Measurements from ENCODE around the gene EFNB2. TPM values are rescaled to one million over a fixed set of nuclear protein-coding genes. Genes with fewer than 3 reads are reported as not detected.

The EFNB2 gene
- total RNA-seq, 1 donor from 2014 or later: 25.6 TPM

DNA sequence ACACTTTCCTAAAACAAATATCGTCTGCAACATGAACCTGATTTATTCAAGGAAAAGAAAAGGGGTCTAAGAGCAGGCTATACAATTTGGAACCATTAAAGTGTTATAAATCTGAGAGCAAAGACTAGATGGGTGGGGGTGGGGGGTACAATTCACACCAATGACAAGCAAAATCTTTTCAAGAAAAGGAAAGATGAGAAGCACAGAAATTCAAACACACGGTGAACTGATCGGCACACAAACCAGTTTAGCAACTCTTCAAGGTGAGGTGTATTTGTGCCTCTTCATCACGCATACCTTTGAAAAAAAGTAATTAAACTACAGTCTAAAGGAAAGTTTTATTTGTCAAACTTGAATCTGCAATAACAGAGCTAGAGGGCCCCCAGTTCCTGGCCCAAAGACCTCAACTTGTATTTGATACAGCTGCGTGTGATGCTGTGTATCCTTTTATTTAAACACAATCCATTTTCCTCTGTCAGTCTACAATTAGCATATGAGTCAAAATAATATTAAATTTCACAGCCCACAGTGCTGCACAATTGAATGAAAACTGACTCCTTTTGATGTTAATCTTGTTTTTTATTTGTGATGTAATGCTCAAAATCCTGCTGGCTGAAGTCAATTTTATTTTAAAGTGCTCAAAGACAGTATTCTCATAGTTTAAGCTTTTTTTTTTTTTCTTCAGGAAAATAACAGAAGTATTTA lies 14.2 kb downstream of the EFNB2 start:
- TF ChIP-seq, protein P1, sequence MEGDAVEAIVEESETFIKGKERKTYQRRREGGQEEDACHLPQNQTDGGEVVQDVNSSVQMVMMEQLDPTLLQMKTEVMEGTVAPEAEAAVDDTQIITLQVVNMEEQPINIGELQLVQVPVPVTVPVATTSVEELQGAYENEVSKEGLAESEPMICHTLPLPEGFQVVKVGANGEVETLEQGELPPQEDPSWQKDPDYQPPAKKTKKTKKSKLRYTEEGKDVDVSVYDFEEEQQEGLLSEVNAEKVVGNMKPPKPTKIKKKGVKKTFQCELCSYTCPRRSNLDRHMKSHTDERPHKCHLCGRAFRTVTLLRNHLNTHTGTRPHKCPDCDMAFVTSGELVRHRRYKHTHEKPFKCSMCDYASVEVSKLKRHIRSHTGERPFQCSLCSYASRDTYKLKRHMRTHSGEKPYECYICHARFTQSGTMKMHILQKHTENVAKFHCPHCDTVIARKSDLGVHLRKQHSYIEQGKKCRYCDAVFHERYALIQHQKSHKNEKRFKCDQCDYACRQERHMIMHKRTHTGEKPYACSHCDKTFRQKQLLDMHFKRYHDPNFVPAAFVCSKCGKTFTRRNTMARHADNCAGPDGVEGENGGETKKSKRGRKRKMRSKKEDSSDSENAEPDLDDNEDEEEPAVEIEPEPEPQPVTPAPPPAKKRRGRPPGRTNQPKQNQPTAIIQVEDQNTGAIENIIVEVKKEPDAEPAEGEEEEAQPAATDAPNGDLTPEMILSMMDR (conservative IDR thresholded peaks at IDR 0.05; ENCODE audit: low read depth, low read length): no peak
- no peak overlapping the region for H3K4me3 ChIP-seq (ENCODE audit: low read depth, low read length)
- DNase-seq (ENCODE audit: low read depth): no peak

DNA sequence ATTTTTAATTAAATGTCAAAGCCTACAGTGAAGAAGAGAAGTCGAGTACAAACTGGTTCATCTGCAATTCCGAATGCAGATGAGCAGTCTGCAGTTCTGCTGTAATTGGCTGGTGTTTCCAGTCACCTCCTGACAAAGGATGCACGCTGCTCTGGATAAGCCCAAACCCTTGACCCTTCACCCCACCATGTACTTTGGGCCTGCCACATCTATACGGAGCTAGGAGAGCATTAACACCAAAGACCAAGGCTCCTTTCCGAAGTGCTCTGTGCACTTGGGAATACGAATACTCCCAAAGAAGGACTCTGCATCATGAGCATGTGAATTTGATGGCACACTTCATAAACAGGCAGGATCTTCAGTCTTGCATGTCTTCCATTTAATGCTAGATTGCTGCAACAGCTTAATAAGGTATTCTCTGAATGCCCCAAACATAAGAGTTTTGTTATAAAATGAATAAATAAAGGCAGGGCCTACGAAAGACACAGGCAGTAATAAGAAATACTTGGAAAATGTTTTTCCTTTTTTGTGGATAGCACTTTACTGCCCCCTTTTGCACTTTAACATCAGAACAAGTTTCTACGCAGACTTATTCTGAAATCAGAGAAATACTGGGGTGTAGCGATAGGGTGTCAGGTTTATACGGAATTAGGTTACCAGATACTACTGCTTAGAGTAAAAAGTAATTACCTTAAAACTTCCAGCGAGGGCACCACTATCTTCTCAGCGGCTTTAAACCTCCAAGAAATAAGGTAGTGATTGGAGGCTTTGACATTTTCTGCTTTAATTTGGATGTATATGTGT lies 15.0 kb downstream of the EFNB2 start:
- TF ChIP-seq, protein P1 (conservative IDR thresholded peaks at IDR 0.05; ENCODE audit: low read depth, low read length): peak; percentile 56
- H3K4me3 ChIP-seq (ENCODE audit: low read depth, low read length): no peak overlapping the region
- DNase-seq (ENCODE audit: low read depth): no peak

DNA sequence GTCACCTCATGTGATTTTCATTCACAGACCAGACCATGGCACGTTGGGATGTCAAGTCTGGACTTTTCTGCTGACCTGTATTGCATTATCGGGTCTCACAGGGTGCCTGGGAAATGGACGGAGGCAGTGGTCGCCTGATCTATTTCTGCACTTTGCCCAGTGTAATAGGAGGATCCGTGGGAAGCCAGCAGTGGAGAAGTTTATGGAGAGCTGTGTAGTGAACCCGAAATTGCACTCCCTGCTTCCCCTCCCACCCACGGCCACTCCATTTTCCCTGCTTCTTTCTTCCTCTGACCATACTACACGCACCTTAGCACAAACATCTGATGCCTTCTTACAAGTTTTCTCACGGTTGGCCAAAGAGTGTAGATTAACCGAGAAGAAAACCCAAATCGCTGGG lies 16.9 kb downstream of the EFNB2 start:
- DNase-seq (ENCODE audit: low read depth): no peak

DNA sequence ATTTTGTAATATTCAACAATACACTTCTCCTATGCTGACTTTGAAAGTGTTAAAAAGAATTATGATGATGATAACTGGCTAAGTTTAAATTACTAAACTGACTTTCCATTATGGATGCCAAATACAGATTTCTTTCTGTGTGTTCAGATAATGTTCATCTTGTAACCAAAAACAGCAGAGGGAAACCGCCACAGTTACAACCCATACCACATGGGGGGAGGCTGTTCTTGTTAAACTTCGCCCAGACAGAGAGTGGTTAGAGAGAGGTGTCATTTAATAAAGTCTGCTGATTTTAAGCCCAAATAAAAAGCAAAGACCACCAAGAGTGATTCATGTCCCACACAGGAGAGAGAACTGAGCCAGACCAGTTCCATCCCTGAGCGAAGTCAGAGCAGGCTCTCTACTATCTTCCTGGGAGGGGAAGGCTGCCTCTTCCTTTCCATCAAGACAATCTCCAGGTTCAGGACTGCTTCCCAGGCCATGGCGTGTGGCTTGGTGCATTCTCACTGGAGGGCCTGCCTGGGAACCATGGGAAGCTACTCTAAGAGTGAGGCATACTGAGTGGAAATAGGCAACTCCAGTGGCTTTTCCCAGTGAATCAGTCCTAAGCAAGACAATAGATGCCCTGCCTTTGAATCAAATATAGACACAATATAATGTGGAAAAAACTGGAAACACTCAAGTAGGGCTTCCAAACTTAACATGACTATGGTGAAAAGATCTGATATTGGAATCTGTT lies 18.2 kb downstream of the EFNB2 start:
- DNase-seq (ENCODE audit: low read depth): no peak
- TF ChIP-seq, protein P1 (conservative IDR thresholded peaks at IDR 0.05; ENCODE audit: low read depth, low read length): no peak
- H3K4me3 ChIP-seq (ENCODE audit: low read depth, low read length): no peak overlapping the region

More for the DNA sequence above, 16.9 kb downstream of the EFNB2 start:
- TF ChIP-seq, protein P1 (conservative IDR thresholded peaks at IDR 0.05; ENCODE audit: low read depth, low read length): no peak
- H3K4me3 ChIP-seq (ENCODE audit: low read depth, low read length): no peak overlapping the region

DNA sequence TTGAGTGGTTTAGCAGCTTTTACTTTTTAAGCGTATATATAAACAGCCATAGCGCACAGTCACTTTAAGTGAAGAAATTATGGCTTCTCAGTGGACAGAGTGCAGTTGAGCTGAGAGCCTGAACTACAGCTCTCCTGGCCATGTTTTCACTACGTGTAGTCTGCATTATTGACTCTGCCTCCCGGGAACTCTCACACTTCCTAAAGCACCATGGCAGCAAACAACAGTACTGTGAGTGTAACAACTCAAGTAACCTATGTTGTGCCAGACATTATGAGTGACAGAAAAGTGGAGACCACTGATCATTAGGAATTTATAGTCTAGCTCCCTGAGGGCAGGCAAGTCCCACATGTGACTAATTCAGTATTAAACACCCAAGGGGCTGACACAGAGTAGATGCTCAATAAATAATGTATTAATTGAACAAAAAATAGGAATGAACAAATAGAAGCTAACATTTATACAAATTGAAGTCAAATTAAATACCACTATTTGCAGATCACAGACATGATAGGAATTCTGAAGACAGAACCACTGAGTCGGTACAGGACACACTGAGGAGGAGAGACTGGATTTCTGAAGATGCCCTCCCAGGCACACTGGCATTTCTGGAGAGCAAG lies 19.7 kb downstream of the EFNB2 start:
- TF ChIP-seq, protein P1 (conservative IDR thresholded peaks at IDR 0.05; ENCODE audit: low read depth, low read length): no peak
- DNase-seq (ENCODE audit: low read depth): no peak

DNA sequence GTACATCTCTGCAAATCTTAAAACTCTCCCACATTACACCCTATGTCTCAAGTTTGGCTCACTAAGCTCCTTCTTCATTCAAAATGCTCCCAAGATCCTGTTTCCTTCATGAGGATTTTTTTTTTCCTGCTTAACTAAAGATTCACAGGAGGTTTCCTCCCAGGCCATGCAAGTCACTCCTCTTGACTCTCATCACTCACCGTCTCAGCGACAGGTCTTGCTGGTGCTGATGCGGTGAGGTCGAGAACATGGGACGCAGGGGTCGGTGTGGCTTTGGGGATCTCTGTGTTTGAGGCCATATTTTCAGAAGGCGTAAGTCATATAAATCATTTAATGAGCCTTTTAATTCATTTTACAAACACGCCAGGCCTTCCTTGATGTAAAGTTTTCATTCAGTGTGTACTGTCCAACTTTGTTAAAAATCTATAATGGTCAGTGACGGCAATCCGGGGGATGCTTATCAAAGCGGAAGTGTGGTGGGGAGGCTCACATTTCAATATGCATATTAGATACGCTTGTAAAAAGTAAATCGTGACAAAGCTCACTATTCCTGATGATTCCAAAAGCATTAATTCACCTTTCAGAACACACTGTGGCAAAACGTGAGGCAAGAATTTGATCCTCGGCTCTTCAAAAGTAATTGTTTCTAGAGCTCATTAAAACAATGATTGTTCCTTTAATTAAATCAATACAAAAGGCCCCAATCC lies 20.4 kb downstream of the EFNB2 start:
- H3K4me3 ChIP-seq (ENCODE audit: low read depth, low read length): no peak overlapping the region
- TF ChIP-seq, protein P1 (conservative IDR thresholded peaks at IDR 0.05; ENCODE audit: low read depth, low read length): no peak
- no peak for DNase-seq (ENCODE audit: low read depth)

More for the DNA sequence above, 19.7 kb downstream of the EFNB2 start:
- no peak overlapping the region for H3K4me3 ChIP-seq (ENCODE audit: low read depth, low read length)
